Calu3 (cell line): Measurements from ENCODE around the gene HSD17B2. TPM values are rescaled to one million over a fixed set of nuclear protein-coding genes. Genes with fewer than 3 reads are reported as not detected.

Experiments used
- BruUV-seq: library from RNA; stranded (reverse); fragments of 400-500 nt; replicated peaks from 2 replicates; lab custom pipeline; 2021; lab: Mats Ljungman, UMichigan
- CTCF ChIA-PET: fragments of 300-600 bp; sonication (Branson Sonifier 250); formaldehyde crosslinking; loops from one replicate; lab custom pipeline; 2022; ENCODE audit warnings: antibody characterized with exemption; lab: Charles Lee
- DNase-seq: peaks from one replicate; pipeline ENCODE4 v3.0.0; 2022
- H3K27ac Mint-ChIP-seq: one replicate; pipeline ENCODE4 v1.8.0; 2022; ENCODE audit warnings: mixed read lengths; ENCODE audit not compliant: unreplicated experiment
- H3K27me3 Mint-ChIP-seq: one replicate; pipeline ENCODE4 v1.8.0; 2022; ENCODE audit warnings: mixed read lengths; ENCODE audit not compliant: unreplicated experiment
- H3K36me3 Mint-ChIP-seq: one replicate; pipeline ENCODE4 v1.8.0; 2022; ENCODE audit warnings: mild to moderate bottlenecking, moderate library complexity, mixed read lengths; ENCODE audit not compliant: insufficient read depth, unreplicated experiment
- H3K4me1 Mint-ChIP-seq: one replicate; pipeline ENCODE4 v1.8.0; 2022; ENCODE audit warnings: mild to moderate bottlenecking, low read depth, mixed read lengths; ENCODE audit not compliant: unreplicated experiment
- H3K4me3 Mint-ChIP-seq: one replicate; pipeline ENCODE4 v1.8.0; 2022; ENCODE audit warnings: mild to moderate bottlenecking, low read depth, moderate library complexity, mixed read lengths; ENCODE audit not compliant: unreplicated experiment
- H3K9me3 Mint-ChIP-seq: one replicate; pipeline ENCODE4 v1.8.0; 2022; ENCODE audit warnings: low read depth, mixed read lengths; ENCODE audit not compliant: unreplicated experiment
- CTCF ChIP-seq: fragments of 200-600 bp; IDR thresholded peaks from one replicate; pipeline ENCODE4 v1.8.0; 2022; ENCODE audit warnings: antibody characterized with exemption; ENCODE audit not compliant: unreplicated experiment
- intact Hi-C: fragments of 100-400 bp; cut with micrococcal nuclease; formaldehyde crosslinking; loops from one replicate; pipeline ENCODE4 v1.10.0; 2022; ENCODE audit not compliant: unreplicated experiment
- total RNA-seq: library from RNA; stranded (reverse); gene quantifications from 2 replicates; pipeline ENCODE4 v1.2.3, GENCODE V29; 2022

The HSD17B2 gene
- total RNA-seq, 1 experiment from 2014 or later = 16.2 TPM

GRCh38 chr16:82043680-82044584 lies 8.9 kb downstream of the HSD17B2 start:
- intact Hi-C loops = no loop called here
- H3K4me3 Mint-ChIP-seq = no peak overlapping the region
- H3K27ac Mint-ChIP-seq = no peak overlapping the region
- H3K9me3 Mint-ChIP-seq = no peaks in the 10 kb centered on the region
- H3K4me1 Mint-ChIP-seq = peaks cover under 1% of the 10 kb centered on the region
- no TSS peak for BruUV-seq
- peaks cover 3% of the 10 kb centered on the region for H3K27me3 Mint-ChIP-seq
- no peak for DNase-seq
- H3K36me3 Mint-ChIP-seq = no peaks in the 10 kb centered on the region
- TF ChIP-seq CTCF = no peak
- CTCF ChIA-PET = no interaction called here

GRCh38 chr16:82044585-82044911 lies 9.5 kb downstream of the HSD17B2 start:
- intact Hi-C loops = no loop called here
- CTCF ChIA-PET = no interaction called here
- no peak overlapping the region for H3K4me3 Mint-ChIP-seq
- no peaks in the 10 kb centered on the region for H3K27me3 Mint-ChIP-seq
- no peak overlapping the region for H3K27ac Mint-ChIP-seq
- no peak for DNase-seq
- no peaks in the 10 kb centered on the region for H3K9me3 Mint-ChIP-seq
- no peaks in the 10 kb centered on the region for H3K36me3 Mint-ChIP-seq
- TF ChIP-seq CTCF = no peak
- no TSS peak for BruUV-seq
- H3K4me1 Mint-ChIP-seq = peaks cover 7% of the 10 kb centered on the region

GRCh38 chr16:82045465-82045864 lies 10.4 kb downstream of the HSD17B2 start:
- no peaks in the 10 kb centered on the region for H3K27me3 Mint-ChIP-seq
- H3K27ac Mint-ChIP-seq = no peak overlapping the region
- no peaks in the 10 kb centered on the region for H3K9me3 Mint-ChIP-seq
- BruUV-seq = no TSS peak
- H3K4me1 Mint-ChIP-seq = peaks cover 16% of the 10 kb centered on the region
- CTCF ChIA-PET = no interaction called here
- H3K4me3 Mint-ChIP-seq = no peak overlapping the region
- intact Hi-C loops = no loop called here
- H3K36me3 Mint-ChIP-seq = no peaks in the 10 kb centered on the region
- TF ChIP-seq CTCF = no peak
- no peak for DNase-seq

- BruUV-seq = no TSS peak
- no peaks in the 10 kb centered on the region for H3K9me3 Mint-ChIP-seq
- intact Hi-C loops = no loop called here
- H3K4me1 Mint-ChIP-seq = peaks cover 27% of the 10 kb centered on the region
- H3K36me3 Mint-ChIP-seq = no peaks in the 10 kb centered on the region
- CTCF ChIA-PET = no interaction called here
- no peak overlapping the region for H3K27ac Mint-ChIP-seq
- no peak for DNase-seq
- H3K27me3 Mint-ChIP-seq = no peaks in the 10 kb centered on the region
- H3K4me3 Mint-ChIP-seq = no peak overlapping the region
- TF ChIP-seq CTCF = no peak
Measured at GRCh38 chr16:82046541-82046940, 11.5 kb downstream of the HSD17B2 start.
